ENCODE data around the gene PLA2G2F. TPM values are rescaled to one million over a fixed set of nuclear protein-coding genes. Genes with fewer than 3 reads are reported as not detected.

Gene PLA2G2F
- total and polyA plus RNA-seq, 9 of the 15 experiments (the other 6 are each of a cell fraction or from before 2014, with no cell fraction given) = not detected

DNA sequence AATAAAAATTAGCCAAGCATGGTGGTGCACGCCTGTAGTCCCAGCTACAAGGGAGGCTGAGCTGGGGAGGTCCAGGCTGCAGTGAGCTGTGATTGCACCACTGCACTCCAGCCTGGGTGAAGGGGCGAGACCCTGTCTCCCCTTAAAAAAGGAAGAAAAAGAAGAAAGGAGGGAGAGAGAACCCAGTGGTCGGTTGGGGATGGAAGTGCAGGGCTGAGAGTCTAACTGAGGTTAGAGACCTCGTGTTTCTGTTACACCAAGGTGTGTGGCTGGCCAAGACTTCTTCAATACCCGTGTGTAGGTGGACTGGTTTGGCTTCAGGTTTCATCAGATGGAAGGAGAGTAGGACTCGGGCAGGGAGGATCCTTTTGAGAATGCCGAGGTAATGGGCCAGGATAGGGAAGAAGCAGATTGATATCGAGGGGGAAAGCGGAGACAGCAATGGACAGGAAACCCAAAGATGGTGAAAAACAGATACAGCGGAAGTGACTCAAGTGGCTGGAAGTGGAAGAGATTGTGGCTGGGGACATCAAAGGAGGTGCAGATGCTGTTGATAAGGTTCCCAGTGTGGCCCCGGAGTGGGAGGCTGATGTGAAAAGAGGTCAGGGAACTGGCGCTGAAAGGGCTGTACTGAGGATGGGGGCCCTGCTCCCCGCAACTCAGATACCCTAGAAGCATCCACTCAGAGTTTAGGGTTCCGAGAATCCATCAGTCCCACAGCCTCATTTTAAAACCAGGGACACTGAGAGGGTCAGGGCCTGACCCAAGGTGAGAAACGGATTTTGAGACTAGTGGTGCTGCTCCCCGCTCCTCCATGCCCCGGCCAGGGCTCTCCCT, 46.1 kb downstream of the PLA2G2F start (continued):
- TF ChIP-seq POLR3A (IDR thresholded peaks at IDR 0.05; ENCODE audit: borderline replicate concordance, extremely low read depth, insufficient read depth, insufficient read length) = no peak
- no peak for TF ChIP-seq MAFG (tag; conservative IDR thresholded peaks at IDR 0.05)
- no peak for TF ChIP-seq ZNF134 (CRISPR knock-in tag; conservative IDR thresholded peaks at IDR 0.05)
- TF ChIP-seq TARDBP (IDR thresholded peaks at IDR 0.05) = peak; percentile 36; the same call in 1 of the 2 replicates
- TF ChIP-seq, protein P1, sequence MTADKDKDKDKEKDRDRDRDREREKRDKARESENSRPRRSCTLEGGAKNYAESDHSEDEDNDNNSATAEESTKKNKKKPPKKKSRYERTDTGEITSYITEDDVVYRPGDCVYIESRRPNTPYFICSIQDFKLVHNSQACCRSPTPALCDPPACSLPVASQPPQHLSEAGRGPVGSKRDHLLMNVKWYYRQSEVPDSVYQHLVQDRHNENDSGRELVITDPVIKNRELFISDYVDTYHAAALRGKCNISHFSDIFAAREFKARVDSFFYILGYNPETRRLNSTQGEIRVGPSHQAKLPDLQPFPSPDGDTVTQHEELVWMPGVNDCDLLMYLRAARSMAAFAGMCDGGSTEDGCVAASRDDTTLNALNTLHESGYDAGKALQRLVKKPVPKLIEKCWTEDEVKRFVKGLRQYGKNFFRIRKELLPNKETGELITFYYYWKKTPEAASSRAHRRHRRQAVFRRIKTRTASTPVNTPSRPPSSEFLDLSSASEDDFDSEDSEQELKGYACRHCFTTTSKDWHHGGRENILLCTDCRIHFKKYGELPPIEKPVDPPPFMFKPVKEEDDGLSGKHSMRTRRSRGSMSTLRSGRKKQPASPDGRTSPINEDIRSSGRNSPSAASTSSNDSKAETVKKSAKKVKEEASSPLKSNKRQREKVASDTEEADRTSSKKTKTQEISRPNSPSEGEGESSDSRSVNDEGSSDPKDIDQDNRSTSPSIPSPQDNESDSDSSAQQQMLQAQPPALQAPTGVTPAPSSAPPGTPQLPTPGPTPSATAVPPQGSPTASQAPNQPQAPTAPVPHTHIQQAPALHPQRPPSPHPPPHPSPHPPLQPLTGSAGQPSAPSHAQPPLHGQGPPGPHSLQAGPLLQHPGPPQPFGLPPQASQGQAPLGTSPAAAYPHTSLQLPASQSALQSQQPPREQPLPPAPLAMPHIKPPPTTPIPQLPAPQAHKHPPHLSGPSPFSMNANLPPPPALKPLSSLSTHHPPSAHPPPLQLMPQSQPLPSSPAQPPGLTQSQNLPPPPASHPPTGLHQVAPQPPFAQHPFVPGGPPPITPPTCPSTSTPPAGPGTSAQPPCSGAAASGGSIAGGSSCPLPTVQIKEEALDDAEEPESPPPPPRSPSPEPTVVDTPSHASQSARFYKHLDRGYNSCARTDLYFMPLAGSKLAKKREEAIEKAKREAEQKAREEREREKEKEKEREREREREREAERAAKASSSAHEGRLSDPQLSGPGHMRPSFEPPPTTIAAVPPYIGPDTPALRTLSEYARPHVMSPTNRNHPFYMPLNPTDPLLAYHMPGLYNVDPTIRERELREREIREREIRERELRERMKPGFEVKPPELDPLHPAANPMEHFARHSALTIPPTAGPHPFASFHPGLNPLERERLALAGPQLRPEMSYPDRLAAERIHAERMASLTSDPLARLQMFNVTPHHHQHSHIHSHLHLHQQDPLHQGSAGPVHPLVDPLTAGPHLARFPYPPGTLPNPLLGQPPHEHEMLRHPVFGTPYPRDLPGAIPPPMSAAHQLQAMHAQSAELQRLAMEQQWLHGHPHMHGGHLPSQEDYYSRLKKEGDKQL (CRISPR knock-in tag; IDR thresholded peaks at IDR 0.05; ENCODE audit: borderline replicate concordance) = no peak
- TF ChIP-seq, protein P2, sequence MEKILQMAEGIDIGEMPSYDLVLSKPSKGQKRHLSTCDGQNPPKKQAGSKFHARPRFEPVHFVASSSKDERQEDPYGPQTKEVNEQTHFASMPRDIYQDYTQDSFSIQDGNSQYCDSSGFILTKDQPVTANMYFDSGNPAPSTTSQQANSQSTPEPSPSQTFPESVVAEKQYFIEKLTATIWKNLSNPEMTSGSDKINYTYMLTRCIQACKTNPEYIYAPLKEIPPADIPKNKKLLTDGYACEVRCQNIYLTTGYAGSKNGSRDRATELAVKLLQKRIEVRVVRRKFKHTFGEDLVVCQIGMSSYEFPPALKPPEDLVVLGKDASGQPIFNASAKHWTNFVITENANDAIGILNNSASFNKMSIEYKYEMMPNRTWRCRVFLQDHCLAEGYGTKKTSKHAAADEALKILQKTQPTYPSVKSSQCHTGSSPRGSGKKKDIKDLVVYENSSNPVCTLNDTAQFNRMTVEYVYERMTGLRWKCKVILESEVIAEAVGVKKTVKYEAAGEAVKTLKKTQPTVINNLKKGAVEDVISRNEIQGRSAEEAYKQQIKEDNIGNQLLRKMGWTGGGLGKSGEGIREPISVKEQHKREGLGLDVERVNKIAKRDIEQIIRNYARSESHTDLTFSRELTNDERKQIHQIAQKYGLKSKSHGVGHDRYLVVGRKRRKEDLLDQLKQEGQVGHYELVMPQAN (IDR thresholded peaks at IDR 0.05; ENCODE audit: borderline replicate concordance) = no peak; the same call in 1 of the 2 replicates
- TF ChIP-seq CBX3 (IDR thresholded peaks at IDR 0.05; ENCODE audit: borderline replicate concordance in 1 of 2, low read length in 2 of 2) = 0 out of 3 replicates have a peak, but pooled peaks of 1 of the 2 experiments have one; percentile 22
- TF ChIP-seq POLR3G (IDR thresholded peaks at IDR 0.05; ENCODE audit: extremely low read depth, insufficient read length, insufficient replicate concordance) = no peak
- TF ChIP-seq, protein P3, sequence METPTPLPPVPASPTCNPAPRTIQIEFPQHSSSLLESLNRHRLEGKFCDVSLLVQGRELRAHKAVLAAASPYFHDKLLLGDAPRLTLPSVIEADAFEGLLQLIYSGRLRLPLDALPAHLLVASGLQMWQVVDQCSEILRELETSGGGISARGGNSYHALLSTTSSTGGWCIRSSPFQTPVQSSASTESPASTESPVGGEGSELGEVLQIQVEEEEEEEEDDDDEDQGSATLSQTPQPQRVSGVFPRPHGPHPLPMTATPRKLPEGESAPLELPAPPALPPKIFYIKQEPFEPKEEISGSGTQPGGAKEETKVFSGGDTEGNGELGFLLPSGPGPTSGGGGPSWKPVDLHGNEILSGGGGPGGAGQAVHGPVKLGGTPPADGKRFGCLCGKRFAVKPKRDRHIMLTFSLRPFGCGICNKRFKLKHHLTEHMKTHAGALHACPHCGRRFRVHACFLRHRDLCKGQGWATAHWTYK (CRISPR knock-in tag; IDR thresholded peaks at IDR 0.05) = peak; percentile 20
- TF ChIP-seq, protein P4, sequence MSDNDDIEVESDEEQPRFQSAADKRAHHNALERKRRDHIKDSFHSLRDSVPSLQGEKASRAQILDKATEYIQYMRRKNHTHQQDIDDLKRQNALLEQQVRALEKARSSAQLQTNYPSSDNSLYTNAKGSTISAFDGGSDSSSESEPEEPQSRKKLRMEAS (CRISPR knock-in tag; IDR thresholded peaks at IDR 0.05) = peak; percentile 68

Data from K562 (cell line).